ENCODE measurements around the gene RASGEF1C.

RASGEF1C gene

GRCh38 chr5:180118391-180118791 is 90.6 kb downstream of the RASGEF1C start:
- no peak for DNase-seq

GRCh38 chr5:180117000-180117725 is 91.8 kb downstream of the RASGEF1C start:
- DNase-seq = no peak

GRCh38 chr5:180116077-180116999 is 92.7 kb downstream of the RASGEF1C start:
- no peak for DNase-seq

- DNase-seq = no peak
Observed at GRCh38 chr5:180115326-180116076, 93.5 kb downstream of the RASGEF1C start.

- no peak for DNase-seq
Observed at GRCh38 chr5:180114304-180115003, 94.6 kb downstream of the RASGEF1C start.

- DNase-seq = no peak
Observed at GRCh38 chr5:180113660-180114303, 95.2 kb downstream of the RASGEF1C start.

GRCh38 chr5:180112181-180112861 is 96.7 kb downstream of the RASGEF1C start:
- DNase-seq = no peak

GRCh38 chr5:180111273-180112002 is 97.6 kb downstream of the RASGEF1C start:
- DNase-seq = no peak

GRCh38 chr5:180109920-180110319 is 99.1 kb downstream of the RASGEF1C start:
- DNase-seq = no peak

- no peak for DNase-seq
Observed at GRCh38 chr5:180107005-180107404, 102.0 kb downstream of the RASGEF1C start.

GRCh38 chr5:180105827-180106312 is 103.1 kb downstream of the RASGEF1C start:
- no peak for DNase-seq

- no peak for DNase-seq
Observed at GRCh38 chr5:180104168-180104530, 104.9 kb downstream of the RASGEF1C start.

GRCh38 chr5:180103487-180104167 is 105.4 kb downstream of the RASGEF1C start:
- no peak for DNase-seq

- no peak for DNase-seq
Observed at GRCh38 chr5:180102636-180103035, 106.4 kb downstream of the RASGEF1C start.

- no peak for DNase-seq
Observed at GRCh38 chr5:180101451-180102105, 107.4 kb downstream of the RASGEF1C start.

- DNase-seq = no peak
Observed at GRCh38 chr5:180100621-180101450, 108.2 kb downstream of the RASGEF1C start.

- no peak for DNase-seq
Observed at GRCh38 chr5:180099733-180100611, 109.0 kb downstream of the RASGEF1C start.
